Dermis blood vessel endothelial cell (primary cell): ENCODE data around the gene DPP8. TPM values are rescaled to one million over a fixed set of nuclear protein-coding genes. Genes with fewer than 3 reads are reported as not detected.
"Not testable (repeated sequence)": the region's sequence is repeated elsewhere in the genome, so short reads cannot be mapped to it uniquely, and the experiment has no call there.

Experiments
- DNase-seq: peaks from one replicate; pipeline ENCODE4 v3.0.0; 2010
- total RNA-seq: library from RNA; depleted of rRNA; stranded (reverse); fragments of >200 nt; gene quantifications from 2 replicates; pipeline ENCODE4 v1.2.3, GENCODE V29; 2014

DPP8 gene
- 63.5 and 63.9 TPM in 2 replicates for total RNA-seq

GRCh38 chr15:65516997-65517865 lies at the start of gene DPP8:
Gene DPP8 (minus strand): TSS chr15:65517689. CDS start chr15:65512553, 5,136 bp downstream.
- DNase-seq, result peak; percentile 97

DNA sequence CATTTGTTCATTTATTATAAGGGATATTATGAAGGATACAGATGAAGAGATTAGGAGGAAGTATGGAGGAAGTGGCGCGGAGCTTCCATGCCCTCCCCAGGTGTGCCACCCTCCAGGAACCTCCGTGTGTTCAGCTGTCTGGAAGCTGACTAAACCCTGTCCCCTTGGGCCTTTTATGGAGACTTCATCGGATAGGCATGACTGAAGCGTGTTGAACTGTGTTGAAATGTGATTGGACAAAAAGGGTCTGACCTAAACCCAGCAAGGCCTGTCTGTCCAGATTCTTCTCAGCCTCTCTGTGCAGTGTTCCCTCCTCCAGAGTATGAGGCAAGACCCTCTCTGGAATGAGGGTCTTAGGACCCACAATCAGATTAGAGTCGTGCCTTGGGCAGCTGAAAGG lies 44.4 kb upstream of the DPP8 start:
- no peak for DNase-seq

- DNase-seq, result no peak
These were observed 42.5 kb upstream of the DPP8 start for GRCh38 chr15:65559941-65560340.

DNA sequence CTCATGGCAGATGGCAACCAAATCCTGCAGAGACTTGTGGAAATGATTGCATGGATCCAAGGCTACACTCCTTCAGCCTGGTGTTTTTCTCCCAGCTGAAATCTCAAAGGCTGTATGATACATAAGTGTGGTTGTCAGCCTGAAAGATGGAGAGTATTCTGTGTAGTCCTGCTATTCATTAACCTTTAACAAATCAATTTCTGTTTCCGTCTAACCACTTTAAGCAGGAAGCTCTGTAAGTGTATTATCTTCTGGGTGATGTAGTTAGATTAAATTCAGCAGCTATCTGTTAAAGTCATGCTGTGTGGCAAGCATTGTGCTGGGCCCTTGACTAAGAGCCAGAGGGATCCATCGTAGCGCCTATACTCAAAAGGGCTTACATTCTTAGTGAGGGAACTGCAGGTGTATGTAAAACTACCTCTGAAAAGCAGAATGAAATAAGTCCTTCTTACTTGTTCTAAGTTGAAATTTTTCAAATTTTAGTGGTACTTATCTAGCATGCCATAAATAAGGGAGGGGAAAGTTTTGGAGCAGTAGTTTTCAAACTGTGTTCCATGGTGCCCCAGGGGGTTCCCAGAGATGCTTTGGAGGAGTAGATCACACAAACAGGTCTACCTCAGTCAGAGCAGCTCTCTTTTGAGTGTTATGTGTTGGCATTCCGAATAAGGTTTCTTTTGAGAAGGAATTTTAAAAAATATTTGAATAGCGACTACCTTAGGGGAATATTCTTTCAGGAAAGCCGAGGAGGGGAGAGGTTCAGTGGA lies 41.7 kb upstream of the DPP8 start:
- DNase-seq, result no peak

- DNase-seq, result no peak
These were observed 40.8 kb upstream of the DPP8 start for GRCh38 chr15:65558336-65558735.

- no peak for DNase-seq
These were observed 39.1 kb upstream of the DPP8 start for GRCh38 chr15:65556622-65557021.

DNA sequence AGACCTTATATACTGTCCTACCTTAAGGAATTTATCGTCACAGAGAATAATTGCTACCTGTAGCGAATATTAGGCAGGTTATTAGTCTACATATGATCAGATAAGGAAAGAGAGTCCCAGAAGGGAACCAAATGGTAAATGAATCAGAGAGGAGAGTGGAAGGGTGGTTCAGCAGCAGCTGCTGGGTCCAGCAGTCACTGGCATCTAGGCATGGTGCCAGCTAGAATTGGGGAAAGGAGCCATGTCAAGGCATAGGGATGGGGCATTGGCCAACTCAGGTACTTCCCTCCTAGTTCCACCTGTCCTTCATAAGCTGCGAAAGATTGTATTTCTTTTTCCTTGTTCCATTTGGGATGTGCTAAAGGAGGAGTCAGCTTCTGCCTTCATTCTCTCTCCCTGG lies 36.2 kb upstream of the DPP8 start:
- DNase-seq, result no peak

GRCh38 chr15:65552851-65553250 lies 35.4 kb upstream of the DPP8 start:
- DNase-seq, result not testable (repeated sequence)

DNA sequence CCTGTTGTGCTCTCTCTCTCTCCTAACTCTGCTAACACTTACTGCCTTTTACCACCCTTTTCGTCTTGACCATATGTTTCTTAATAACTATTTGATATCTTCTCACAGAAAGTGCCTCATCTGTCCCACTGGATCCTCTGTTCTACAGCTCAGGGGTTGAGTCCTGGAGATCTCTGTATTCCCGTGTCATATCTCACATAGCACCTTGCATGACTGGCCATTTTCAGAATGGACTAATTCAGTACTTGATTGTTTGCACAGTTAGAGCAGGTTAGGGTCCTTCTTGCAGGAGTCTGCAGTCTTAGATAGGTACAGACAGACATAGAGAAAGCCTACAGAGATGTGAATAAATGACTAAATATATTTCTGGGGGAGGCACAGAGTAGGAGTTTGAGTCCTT lies 33.7 kb upstream of the DPP8 start:
- DNase-seq, result no peak

DNA sequence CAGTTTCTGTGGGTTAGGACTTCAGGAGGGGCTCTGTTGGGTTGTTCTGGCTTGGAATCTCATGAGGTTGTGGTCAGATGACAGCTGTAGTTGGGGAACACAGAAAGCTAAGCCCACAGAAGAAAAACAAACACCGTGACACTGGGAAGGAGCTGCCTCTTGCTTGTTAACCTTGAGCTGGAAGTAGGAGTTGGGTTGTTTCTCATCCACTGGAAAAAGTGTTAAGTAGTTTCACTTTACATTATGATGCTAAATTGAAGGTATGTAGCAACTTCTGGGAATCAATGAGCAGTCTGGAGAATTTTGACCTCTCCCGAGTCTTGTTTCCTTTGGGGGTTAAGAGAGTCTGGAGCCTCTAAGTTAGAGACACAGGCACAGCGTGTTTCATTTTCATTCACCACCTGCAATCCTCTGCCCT lies 33.2 kb upstream of the DPP8 start:
- peak; percentile 8 for DNase-seq

DNA sequence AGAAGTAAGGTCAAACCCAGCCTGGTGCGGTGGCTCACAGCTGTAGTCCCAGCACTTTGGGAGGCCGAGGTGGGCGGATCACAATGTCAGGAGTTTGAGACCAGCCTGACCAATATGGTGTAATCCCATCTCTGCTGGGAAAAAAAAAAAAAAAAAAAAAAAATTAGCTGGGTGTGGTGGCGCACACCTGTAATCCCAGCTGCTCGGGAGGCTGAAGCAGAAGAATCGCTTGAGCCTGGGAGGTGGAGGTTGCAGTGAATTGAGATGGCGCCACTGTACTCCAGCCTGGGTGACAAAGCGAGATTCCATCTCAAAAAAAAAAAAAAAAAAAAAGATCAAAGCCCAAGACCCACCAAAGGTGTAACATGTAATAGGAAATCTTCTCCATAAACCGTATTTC lies 31.8 kb upstream of the DPP8 start:
- DNase-seq, result not testable (repeated sequence)

GRCh38 chr15:65547841-65548240 lies 30.4 kb upstream of the DPP8 start:
- no peak for DNase-seq

GRCh38 chr15:65541231-65541820 lies 23.8 kb upstream of the DPP8 start:
- no peak for DNase-seq

- DNase-seq, result no peak
These were observed 22.8 kb upstream of the DPP8 start for GRCh38 chr15:65540314-65540713.

DNA sequence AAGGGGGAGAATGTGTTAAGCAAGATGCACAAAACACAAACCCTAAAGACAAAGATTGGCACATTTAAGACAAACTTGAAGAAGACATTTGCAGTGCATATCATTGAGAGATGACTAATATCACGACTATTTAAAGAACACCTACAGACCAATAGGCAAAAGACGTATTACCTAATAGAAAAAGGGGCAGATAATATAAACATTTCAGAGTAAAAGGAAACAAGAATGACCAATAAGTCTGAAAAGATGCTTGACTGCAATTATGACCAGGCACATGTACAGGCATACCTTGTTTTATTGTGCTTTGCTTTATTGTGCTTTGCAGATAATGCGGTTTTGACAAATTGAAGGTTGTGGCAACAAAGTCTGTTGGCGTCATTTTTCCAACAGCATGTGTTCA lies 17.7 kb upstream of the DPP8 start:
- no peak for DNase-seq

GRCh38 chr15:65533057-65533756 lies 15.7 kb upstream of the DPP8 start:
- DNase-seq, result no peak

- DNase-seq, result peak; percentile 28
These were observed 15.2 kb upstream of the DPP8 start for GRCh38 chr15:65532738-65533051.

DNA sequence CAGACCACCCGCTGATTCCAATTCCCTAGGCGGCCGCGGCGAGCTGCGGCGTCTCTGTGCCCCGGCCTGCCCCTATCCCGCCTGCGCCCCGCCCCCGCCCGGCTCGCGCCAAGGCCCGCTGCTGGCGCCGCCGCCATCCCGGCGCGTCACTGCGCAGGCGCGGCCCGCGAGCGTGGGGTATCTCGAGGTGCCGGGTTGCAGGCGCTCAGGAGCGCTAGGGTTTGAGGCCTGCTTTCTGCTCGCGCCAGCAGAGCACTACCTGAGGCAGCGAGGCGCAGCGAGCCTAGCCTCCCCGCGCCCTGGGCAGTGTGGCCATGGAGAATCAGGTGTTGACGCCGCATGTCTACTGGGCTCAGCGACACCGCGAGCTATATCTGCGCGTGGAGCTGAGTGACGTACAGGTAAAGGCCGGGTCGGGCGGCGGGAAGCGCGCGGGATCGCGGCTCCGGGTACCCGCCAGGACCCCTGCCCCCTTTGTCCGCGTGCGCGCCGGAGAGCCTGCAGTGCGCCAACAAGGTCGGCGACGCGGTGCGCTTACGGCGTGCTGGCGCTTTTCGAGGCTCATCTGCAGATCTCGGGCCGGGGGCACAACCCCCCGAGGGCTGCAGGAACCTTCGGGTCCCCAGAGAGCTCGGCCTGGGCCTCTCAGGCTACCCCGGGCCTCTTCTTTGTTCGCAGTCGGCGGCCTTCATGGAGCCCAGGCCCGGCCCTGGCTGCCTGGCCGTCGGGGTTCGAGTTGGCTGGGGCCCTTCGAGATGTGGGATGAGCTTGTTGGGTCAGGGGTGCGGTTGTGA lies 13.0 kb upstream of the DPP8 start, which contains the start of gene HACD3:
HACD3 (plus strand) TSS at position 146 of the 794 bp plus-strand sequence; CDS start at position 315, 169 bp downstream.
- DNase-seq, result peak; percentile 86

DNA sequence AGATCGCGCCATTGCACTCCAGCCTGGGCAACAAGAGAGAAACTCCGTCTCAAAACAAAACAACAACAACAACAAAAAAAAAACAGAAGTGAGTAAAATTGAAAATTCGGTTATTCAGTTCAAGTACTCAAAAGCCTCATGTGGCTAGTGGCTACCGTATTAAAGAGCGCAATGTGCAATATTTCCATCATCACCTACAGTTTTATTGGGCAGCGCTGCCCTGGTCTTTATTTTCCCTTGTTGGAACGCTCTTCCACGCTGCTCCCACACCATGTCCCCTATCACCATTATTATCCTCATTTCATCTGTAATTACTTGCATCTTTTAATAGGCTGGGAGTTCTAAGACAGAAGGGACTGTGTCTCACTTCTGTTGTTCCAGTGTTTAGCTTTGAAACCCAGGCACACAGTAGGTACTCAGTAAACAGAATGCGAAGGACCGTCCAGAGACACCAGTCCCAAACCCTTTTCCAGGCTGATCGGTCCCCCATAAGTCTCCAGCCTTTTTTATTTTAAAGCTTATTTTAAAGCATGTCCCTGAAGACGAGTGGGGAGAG lies 12.4 kb upstream of the DPP8 start:
- DNase-seq, result no peak

- no peak for DNase-seq
These were observed 11.1 kb upstream of the DPP8 start for GRCh38 chr15:65528461-65529060.

DNA sequence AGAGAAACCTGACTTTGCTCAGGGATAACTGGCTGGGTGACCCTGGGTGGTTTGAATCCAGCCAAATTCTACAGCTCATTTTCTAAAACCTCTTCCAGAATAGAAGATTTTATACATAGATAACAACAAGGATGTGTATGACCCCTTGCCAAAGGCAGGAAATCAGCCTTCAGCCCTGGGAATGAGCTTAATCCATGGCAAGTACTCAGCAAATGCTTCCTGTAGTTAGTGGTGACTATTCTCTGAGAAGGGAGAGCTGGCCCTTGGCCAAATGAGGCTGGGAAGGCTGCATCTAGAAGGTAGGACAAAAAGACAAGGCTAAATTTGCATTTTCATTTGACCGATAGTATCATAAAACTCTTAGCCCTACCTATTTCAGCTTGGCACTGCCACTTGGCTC lies 8.1 kb upstream of the DPP8 start:
- DNase-seq, result peak; percentile 74
